B cell (primary cell): Measurements from ENCODE around the gene SEMA4D.

Source experiments
- CTCF ChIP-seq: fragments of 200-600 bp; IDR thresholded peaks from one replicate; pipeline ENCODE4 v1.8.0; 2022; ENCODE audit warnings: antibody characterized with exemption, mild to moderate bottlenecking
- EZH2 ChIP-seq: IDR thresholded peaks from 2 replicates; pipeline ENCODE4 v1.6.1; 2012; ENCODE audit warnings: borderline replicate concordance, low read depth, mild to moderate bottlenecking, moderate library complexity, low read length; ENCODE audit not compliant: insufficient read depth, poor library complexity, severe bottlenecking

- TF ChIP-seq CTCF, result no peak
- TF ChIP-seq EZH2, result no peak
Observed at GRCh38 chr9:89359751-89360261, 138.1 kb downstream of the SEMA4D start.
